HepG2 (cell line): ENCODE measurements around the gene KHDC1. TPM values are rescaled to one million over a fixed set of nuclear protein-coding genes. Genes with fewer than 3 reads are reported as not detected.

Experiments
- ATAC-seq: fragments of 200-7000 bp; cut with Tn5 transposase; 3 replicates; pipeline ENCODE4 v1.9.1; 2020; ENCODE audit warnings: mild to moderate bottlenecking, moderate library complexity
- BruUV-seq: library from RNA; stranded (reverse); fragments of 400-500 nt; replicated peaks from 2 replicates; lab custom pipeline; 2021; lab: Mats Ljungman, UMichigan
- CTCF ChIA-PET: fragments of 300-600 bp; formaldehyde crosslinking; extraction: SDS; loops from one replicate; lab custom pipeline; 2021; ENCODE audit warnings: low total read pairs, inconsistent platforms, low intra/inter-chr PET ratio; lab: Yijun Ruan, JAX
- POLR2A ChIA-PET: fragments of 350-600 bp; sonication (Branson Sonifier 250); formaldehyde crosslinking; loops from one replicate; lab custom pipeline; 2020; ENCODE audit warnings: antibody characterized with exemption, inconsistent platforms; lab: Yijun Ruan, JAX
- DNase-seq: peaks from one replicate; pipeline ENCODE4 v3.0.0-alpha.2; 2015; ENCODE audit warnings: low spot score
- FAIRE-seq: peaks from 3 replicates; lab custom pipeline; 2011; peaks lifted over from hg19 to GRCh38; lab: Jason Lieb, UNC
- H2AFZ ChIP-seq: one replicate; pipeline ENCODE4 v1.6.1; 2011; ENCODE audit warnings: low read length, inconsistent platforms
- H3K27ac ChIP-seq: fragments of 300-600 bp; 3 replicates; pipeline ENCODE4 v1.8.0; 2011; ENCODE audit warnings: mixed run types, mild to moderate bottlenecking, mixed read lengths, low read length, inconsistent platforms; ENCODE audit not compliant: insufficient read depth; ENCODE audit errors: extremely low read length
- H3K27me3 ChIP-seq, 2 experiments: fragments of 200-600 bp in 1 of 2; 2 replicates in 1 of 2; 3 replicates in 1 of 2; pipeline versions ENCODE4 v1.6.0 to v1.8.0; 2011; ENCODE audit warnings: low read length in 2 of 2, mild to moderate bottlenecking in 2 of 2, moderate library complexity in 2 of 2, inconsistent platforms in 1 of 2; ENCODE audit not compliant: insufficient read depth in 2 of 2, control insufficient read depth in 1 of 2
- H3K36me3 ChIP-seq, 2 experiments: fragments of 200-600 bp in 1 of 2; replicated peaks in 1 of 2; 2 replicates in 1 of 2; 3 replicates in 1 of 2; pipeline versions ENCODE4 v1.5.1 to v1.8.0; 2011; ENCODE audit warnings: low read length in 2 of 2, inconsistent platforms in 1 of 2; ENCODE audit not compliant: insufficient read depth in 2 of 2, control insufficient read depth in 1 of 2
- H3K4me1 ChIP-seq: 2 replicates; pipeline ENCODE4 v1.5.1; 2012; ENCODE audit warnings: low read length, inconsistent platforms; ENCODE audit not compliant: insufficient read depth
- H3K4me2 ChIP-seq: 2 replicates; pipeline ENCODE4 v1.6.0; 2011; ENCODE audit warnings: low read depth, low read length, inconsistent platforms
- H3K4me3 ChIP-seq, 3 experiments: fragments of 200-600 bp in 1 of 3; sonication (generic), shearing (Covaris generic) in 1 of 3; replicated peaks in 1 of 3; 2 replicates each; pipeline ENCODE4 v1.5.1; 2011 to 2016; ENCODE audit warnings: low read length in 3 of 3, inconsistent platforms in 2 of 3, low read depth in 2 of 3, mild to moderate bottlenecking in 2 of 3, control low read depth in 1 of 3, mixed read lengths in 1 of 3; ENCODE audit not compliant: insufficient read depth in 1 of 3
- H3K79me2 ChIP-seq: one replicate; pipeline ENCODE4 v1.6.1; 2011; ENCODE audit warnings: low read length, inconsistent platforms; ENCODE audit not compliant: insufficient read depth
- H3K9ac ChIP-seq: 2 replicates; pipeline ENCODE4 v1.6.0; 2011; ENCODE audit warnings: mild to moderate bottlenecking, low read depth, low read length, inconsistent platforms; ENCODE audit not compliant: insufficient read depth
- H3K9me3 ChIP-seq: 2 replicates; pipeline ENCODE4 v1.5.1; 2012; ENCODE audit warnings: mild to moderate bottlenecking, low read length
- H4K20me1 ChIP-seq: 2 replicates; pipeline ENCODE4 v1.6.0; 2011; ENCODE audit warnings: inconsistent platforms, mild to moderate bottlenecking, low read length, moderate library complexity; ENCODE audit not compliant: insufficient read depth
- CREB1 ChIP-seq, 2 experiments: fragments of 450-650 bp in 1 of 2; IDR thresholded peaks; 2 replicates each; pipeline ENCODE4 v1.6.1; 2016 to 2017; ENCODE audit warnings: control low read depth in 1 of 2, mild to moderate bottlenecking in 1 of 2, missing compliant biosample characterization in 1 of 2, missing genetic modification characterization in 1 of 2
- DMTF1 ChIP-seq: sonication (generic); formaldehyde crosslinking; IDR thresholded peaks from 2 replicates; pipeline ENCODE4 v1.4.0; 2020; ENCODE audit warnings: mild to moderate bottlenecking, missing genetic modification reagents
- DPF2 ChIP-seq: sonication (generic); formaldehyde crosslinking; IDR thresholded peaks from 2 replicates; pipeline ENCODE4 v1.4.0; 2020; ENCODE audit warnings: mild to moderate bottlenecking, low read depth, missing genetic modification reagents, borderline replicate concordance
- KAT7 ChIP-seq: IDR thresholded peaks from 2 replicates; pipeline ENCODE4 v1.6.1; 2018; ENCODE audit warnings: borderline replicate concordance, missing compliant biosample characterization
- KDM4B ChIP-seq: sonication (generic); formaldehyde crosslinking; IDR thresholded peaks from 2 replicates; pipeline ENCODE4 v1.4.0; 2020; ENCODE audit warnings: missing genetic modification reagents
- MIXL1 ChIP-seq: IDR thresholded peaks from 2 replicates; pipeline ENCODE4 v1.6.1; 2016
- NR2F2 ChIP-seq: IDR thresholded peaks from 2 replicates; pipeline ENCODE4 v1.6.1; 2012; ENCODE audit warnings: low read depth, inconsistent platforms, borderline replicate concordance
- NRL ChIP-seq: sonication (generic); formaldehyde crosslinking; IDR thresholded peaks from 2 replicates; pipeline ENCODE4 v1.5.0; 2020; ENCODE audit warnings: missing genetic modification reagents, mild to moderate bottlenecking, moderate library complexity, borderline replicate concordance
- PLSCR1 ChIP-seq: sonication (generic); formaldehyde crosslinking; IDR thresholded peaks from 2 replicates; pipeline ENCODE4 v1.5.0; 2020; ENCODE audit warnings: missing genetic modification reagents, mild to moderate bottlenecking, borderline replicate concordance
- PREB ChIP-seq: sonication (generic); formaldehyde crosslinking; IDR thresholded peaks from 2 replicates; pipeline ENCODE4 v1.4.0; 2020; ENCODE audit warnings: missing genetic modification reagents
- XBP1 ChIP-seq: sonication (generic); formaldehyde crosslinking; IDR thresholded peaks from 2 replicates; pipeline ENCODE4 v1.5.0; 2020; ENCODE audit warnings: missing genetic modification reagents
- ZBTB2 ChIP-seq: sonication (generic); formaldehyde crosslinking; IDR thresholded peaks from 2 replicates; pipeline ENCODE4 v1.8.0; 2022; ENCODE audit warnings: low read depth, missing genetic modification reagents
- ZNF326 ChIP-seq: sonication (generic); formaldehyde crosslinking; IDR thresholded peaks from 2 replicates; pipeline ENCODE4 v1.4.0; 2020; ENCODE audit warnings: missing genetic modification reagents, borderline replicate concordance
- ZNF354B ChIP-seq: sonication (generic); formaldehyde crosslinking; IDR thresholded peaks from 2 replicates; pipeline ENCODE4 v1.8.0; 2022; ENCODE audit warnings: mild to moderate bottlenecking, missing genetic modification reagents
- ZNF660 ChIP-seq: sonication (generic); formaldehyde crosslinking; IDR thresholded peaks from 2 replicates; pipeline ENCODE4 v1.5.1; 2020; ENCODE audit warnings: mild to moderate bottlenecking, low read depth, missing genetic modification reagents, borderline replicate concordance
- ZSCAN12 ChIP-seq: sonication (generic); formaldehyde crosslinking; IDR thresholded peaks from 2 replicates; pipeline ENCODE4 v1.9.0; 2021; ENCODE audit warnings: mild to moderate bottlenecking, missing genetic modification reagents
- ZSCAN25 ChIP-seq: sonication (generic); formaldehyde crosslinking; IDR thresholded peaks from 2 replicates; pipeline ENCODE4 v1.8.0; 2022; ENCODE audit warnings: mild to moderate bottlenecking, missing genetic modification reagents
- WGBS: methylation state at CpG from one replicate; pipeline ENCODE4 v1.1.6; 2017; ENCODE audit warnings: low lambda C conversion rate; 5-methylcytosine and 5-hydroxymethylcytosine counted together
- in situ Hi-C: cut with HindIII; loops from 2 replicates; pipeline ENCODE4 v1.10.0; 2017; ENCODE audit warnings: low pct_unique_long_range_greater_than_20kb; ENCODE audit not compliant: extremely low pct_ligation_motif_present
- intact Hi-C: fragments of 100-400 bp; cut with micrococcal nuclease; formaldehyde crosslinking; loops from one replicate; pipeline ENCODE4 v1.10.0; 2022; ENCODE audit not compliant: unreplicated experiment
- polyA plus RNA-seq, 8 experiments: library from polyadenylated mRNA; depleted of rRNA in 3 of 8; stranded (reverse) in 7 of 8; unstranded in 1 of 8; fragments of >200 nt; fragmentation: Illumina TruSeq in 4 of 8; extraction: Trizol in 4 of 8; gene quantifications; 2 replicates each; pipeline versions ENCODE4 v1.2.1 to v1.2.3, GENCODE V29; 2011 to 2016; ENCODE audit warnings: low read depth in 4 of 8, missing spikeins in 1 of 8, mixed read lengths in 1 of 8; ENCODE audit not compliant: insufficient read depth in 1 of 8
- total RNA-seq, 5 experiments: library from RNA; depleted of rRNA; stranded (reverse); fragments of >200 nt; fragmentation: Illumina TruSeq; extraction: Trizol; gene quantifications; 2 replicates each; pipeline ENCODE4 v1.2.3, GENCODE V29; 2016; ENCODE audit warnings: low read depth in 1 of 5
- TF ChIP-seq, protein P1 (sequence below): sonication (generic); formaldehyde crosslinking; IDR thresholded peaks from 2 replicates; pipeline ENCODE4 v1.5.0; 2020; ENCODE audit warnings: missing genetic modification reagents

Gene KHDC1
- total and polyA plus RNA-seq, 2 of the 13 experiments (the other 11 are each of a cell fraction or from before 2014, with no cell fraction given): not detected

- H3K79me2 ChIP-seq: no peaks in the 10 kb centered on the region
- H3K27me3 ChIP-seq: peaks cover 0 to 15% of the 10 kb centered on the region in 2 experiments; a peak in 1 of 5 replicates
- no peak for ATAC-seq
- CTCF ChIA-PET: no interaction called here
- in situ Hi-C loops: no loop called here
- no TSS peak for BruUV-seq
- 0 out of 2 replicates have a peak, but pooled peaks cover 3% of the 10 kb centered on the region for H4K20me1 ChIP-seq
- POLR2A ChIA-PET: no interaction called here
- no peak within 1 kb of the TSS for H3K9ac ChIP-seq
- H3K4me2 ChIP-seq: no peak within 1 kb of the TSS
- H3K36me3 ChIP-seq: no peaks in the 10 kb centered on the region
- DNase-seq: no peak
- no peak for FAIRE-seq
- H3K9me3 ChIP-seq: no peaks in the 10 kb centered on the region
- H3K4me1 ChIP-seq: no peaks in the 10 kb centered on the region
- intact Hi-C loops: no loop called here
- H2AFZ ChIP-seq: no peak within 1 kb of the TSS
- no peak within 1 kb of the TSS for H3K27ac ChIP-seq
- no peak within 1 kb of the TSS for H3K4me3 ChIP-seq
- 34% methylated on average over 4 of the region's 4 CpGs for WGBS
- no peak for TF ChIP-seq DPF2 (CRISPR knock-in tag)
- TF ChIP-seq ZBTB2 (CRISPR knock-in tag): no peak
- no peak for TF ChIP-seq ZNF326
- no peak for TF ChIP-seq NR2F2
- TF ChIP-seq KDM4B (CRISPR knock-in tag): no peak
- TF ChIP-seq ZNF660 (CRISPR knock-in tag): no peak
- no peak for TF ChIP-seq ZNF354B
- TF ChIP-seq PLSCR1 (CRISPR knock-in tag): no peak
- no peak for TF ChIP-seq CREB1 (IDR thresholded peaks at IDR 0.05)
- TF ChIP-seq CREB1 (CRISPR knock-in tag; IDR thresholded peaks at IDR 0.05): no peak
- TF ChIP-seq XBP1 (CRISPR knock-in tag): no peak
- TF ChIP-seq MIXL1: no peak
- TF ChIP-seq PREB (CRISPR knock-in tag): no peak
- TF ChIP-seq ZSCAN12: no peak
- no peak for TF ChIP-seq ZSCAN25
- no peak for TF ChIP-seq DMTF1 (CRISPR knock-in tag)
- no peak for TF ChIP-seq KAT7
- TF ChIP-seq, protein P1, sequence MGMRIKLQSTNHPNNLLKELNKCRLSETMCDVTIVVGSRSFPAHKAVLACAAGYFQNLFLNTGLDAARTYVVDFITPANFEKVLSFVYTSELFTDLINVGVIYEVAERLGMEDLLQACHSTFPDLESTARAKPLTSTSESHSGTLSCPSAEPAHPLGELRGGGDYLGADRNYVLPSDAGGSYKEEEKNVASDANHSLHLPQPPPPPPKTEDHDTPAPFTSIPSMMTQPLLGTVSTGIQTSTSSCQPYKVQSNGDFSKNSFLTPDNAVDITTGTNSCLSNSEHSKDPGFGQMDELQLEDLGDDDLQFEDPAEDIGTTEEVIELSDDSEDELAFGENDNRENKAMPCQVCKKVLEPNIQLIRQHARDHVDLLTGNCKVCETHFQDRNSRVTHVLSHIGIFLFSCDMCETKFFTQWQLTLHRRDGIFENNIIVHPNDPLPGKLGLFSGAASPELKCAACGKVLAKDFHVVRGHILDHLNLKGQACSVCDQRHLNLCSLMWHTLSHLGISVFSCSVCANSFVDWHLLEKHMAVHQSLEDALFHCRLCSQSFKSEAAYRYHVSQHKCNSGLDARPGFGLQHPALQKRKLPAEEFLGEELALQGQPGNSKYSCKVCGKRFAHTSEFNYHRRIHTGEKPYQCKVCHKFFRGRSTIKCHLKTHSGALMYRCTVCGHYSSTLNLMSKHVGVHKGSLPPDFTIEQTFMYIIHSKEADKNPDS (CRISPR knock-in tag): no peak
- TF ChIP-seq NRL (CRISPR knock-in tag): no peak
Observed at GRCh38 chr6:73225396-73225795, 37.6 kb downstream of the KHDC1 start, which contains the start of gene KHDC1L. Gene KHDC1L (minus strand): TSS chr6:73225496. CDS start chr6:73225408, 88 bp downstream.
